Stimulated activated CD4-positive, alpha-beta T cell treated with anti-CD3 and anti-CD28 coated beads, Interleukin-4, amount 100 ng/mL, for 24 hours (primary cell): Measurements from ENCODE around the gene SLC13A1.
"Not testable (repeated sequence)": the region's sequence is repeated elsewhere in the genome, so short reads cannot be mapped to it uniquely, and the experiment has no call there.

Source experiments
- DNase-seq: peaks from one replicate; pipeline ENCODE4 v3.0.0-alpha.2; 2020

The SLC13A1 gene

GRCh38 chr7:123122916-123123315 is 76.9 kb downstream of the SLC13A1 start:
- no peak for DNase-seq

DNA sequence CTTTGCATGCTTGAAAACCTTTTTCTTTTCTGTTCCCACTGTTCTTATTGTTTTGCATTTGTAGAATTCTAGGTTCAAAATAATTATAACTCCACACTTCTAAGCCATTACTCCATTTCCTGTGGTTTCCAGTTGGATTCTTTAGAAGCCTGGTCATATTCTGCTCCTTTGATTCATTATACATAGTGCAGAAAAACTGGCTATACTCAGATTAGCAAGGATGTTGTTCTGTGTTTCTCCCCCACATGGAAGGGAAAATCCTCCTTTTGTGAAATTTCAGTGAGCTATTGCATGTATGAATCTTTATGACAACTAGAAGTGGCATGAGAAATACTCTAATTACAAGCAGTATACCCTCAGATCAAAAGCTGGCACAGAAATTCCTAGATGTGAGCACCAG is 79.5 kb downstream of the SLC13A1 start:
- DNase-seq: no peak

GRCh38 chr7:123115331-123115730 is 84.4 kb downstream of the SLC13A1 start:
- DNase-seq: no peak

DNA sequence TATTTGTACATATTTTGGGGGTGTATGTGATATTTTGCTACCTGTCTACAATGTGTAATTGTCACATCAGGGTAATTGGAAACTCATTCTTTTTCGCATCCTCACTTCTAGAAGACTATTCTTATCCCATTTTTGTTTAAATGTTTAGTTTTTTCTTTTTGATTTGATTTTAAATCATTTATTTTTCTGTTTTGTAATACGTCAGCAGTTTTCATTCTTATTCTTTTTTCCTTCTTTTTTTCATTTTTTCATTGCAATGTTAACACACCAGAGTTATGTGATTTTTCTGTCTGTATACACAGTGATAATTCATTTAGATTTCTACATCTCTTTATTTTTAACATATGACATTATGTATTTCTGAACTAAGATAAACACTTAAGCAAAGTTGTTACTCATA is 85.5 kb downstream of the SLC13A1 start:
- no peak for DNase-seq

DNA sequence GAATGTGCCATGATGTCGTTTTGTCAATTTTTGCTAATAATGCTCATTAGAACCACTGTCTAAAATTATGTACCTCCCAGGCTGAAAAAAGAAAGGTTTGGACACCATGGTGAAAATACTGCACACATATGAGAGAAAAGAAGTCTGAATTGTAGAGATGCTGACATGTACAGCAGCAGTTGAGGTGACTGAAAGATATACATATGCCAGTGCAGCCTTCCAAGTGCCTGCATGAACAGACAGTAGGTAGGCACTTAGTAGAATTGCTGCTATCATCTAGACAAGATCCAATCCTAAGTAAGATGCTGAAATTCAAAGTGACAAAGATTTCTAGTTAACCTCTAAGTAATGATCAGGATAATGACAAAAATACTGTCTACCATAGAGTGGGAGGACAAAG is 86.9 kb downstream of the SLC13A1 start:
- DNase-seq: no peak

DNA sequence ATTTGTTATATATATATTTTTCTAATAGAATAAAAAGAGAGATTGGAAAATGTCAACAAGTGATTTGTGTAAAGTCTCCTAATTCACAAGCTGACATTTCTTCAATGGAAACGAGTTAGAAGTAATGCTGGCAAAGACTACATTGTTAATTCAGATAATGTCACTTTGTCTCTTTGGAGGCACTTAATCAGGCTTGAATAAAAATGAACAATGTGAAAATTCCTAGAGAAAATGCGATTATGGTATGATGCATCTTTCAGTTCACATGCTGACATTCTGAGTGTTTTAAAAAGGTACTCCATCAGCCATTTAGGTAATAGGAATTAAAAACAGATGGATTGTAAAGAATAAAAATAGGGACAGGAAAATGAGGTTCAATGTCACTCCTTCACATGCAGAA is 100.1 kb downstream of the SLC13A1 start:
- DNase-seq: no peak

- no peak for DNase-seq
Measured at GRCh38 chr7:123096976-123097375, 102.8 kb downstream of the SLC13A1 start.

DNA sequence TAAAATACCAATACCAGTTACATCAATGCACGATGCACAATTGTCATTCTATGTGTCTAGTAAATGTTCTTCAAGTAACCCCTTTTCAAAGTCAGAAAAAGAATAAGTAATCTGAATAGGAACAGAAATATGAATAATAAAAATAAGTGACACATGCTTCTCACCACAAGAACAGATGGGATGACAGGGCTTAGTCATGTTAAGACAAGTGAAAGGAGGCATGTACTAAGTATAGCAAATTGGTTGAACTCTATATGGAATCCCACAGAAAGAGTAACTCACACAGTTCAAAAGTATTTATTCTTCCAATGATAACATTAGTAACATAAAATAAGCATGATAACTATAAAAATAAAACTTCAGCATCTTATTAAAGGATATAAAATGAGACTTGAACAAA is 103.3 kb downstream of the SLC13A1 start:
- DNase-seq: no peak

- no peak for DNase-seq
Measured at GRCh38 chr7:123090456-123090855, 109.3 kb downstream of the SLC13A1 start.

- not testable (repeated sequence) for DNase-seq
Measured at GRCh38 chr7:123086910-123087309, 112.9 kb downstream of the SLC13A1 start.

DNA sequence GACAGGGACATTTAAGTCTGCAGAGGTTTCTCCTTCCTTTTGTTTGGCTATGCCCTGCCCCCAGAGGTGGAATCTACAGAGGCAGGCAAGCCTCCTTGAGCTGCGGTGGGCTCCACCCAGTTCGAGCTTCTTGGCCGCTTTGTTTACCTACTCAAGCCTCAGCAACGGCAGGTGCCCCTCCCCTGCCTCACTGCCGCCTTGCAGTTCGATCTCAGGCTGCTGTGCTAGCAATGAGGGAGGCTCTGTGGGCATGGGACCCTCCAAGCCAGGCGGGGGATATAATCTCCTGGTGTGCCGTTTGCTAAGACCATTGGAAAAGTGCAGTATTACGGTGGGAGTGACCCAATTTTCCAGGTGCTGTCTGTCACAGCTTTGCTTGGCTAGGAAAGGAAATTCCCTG is 114.9 kb downstream of the SLC13A1 start:
- not testable (repeated sequence) for DNase-seq

DNA sequence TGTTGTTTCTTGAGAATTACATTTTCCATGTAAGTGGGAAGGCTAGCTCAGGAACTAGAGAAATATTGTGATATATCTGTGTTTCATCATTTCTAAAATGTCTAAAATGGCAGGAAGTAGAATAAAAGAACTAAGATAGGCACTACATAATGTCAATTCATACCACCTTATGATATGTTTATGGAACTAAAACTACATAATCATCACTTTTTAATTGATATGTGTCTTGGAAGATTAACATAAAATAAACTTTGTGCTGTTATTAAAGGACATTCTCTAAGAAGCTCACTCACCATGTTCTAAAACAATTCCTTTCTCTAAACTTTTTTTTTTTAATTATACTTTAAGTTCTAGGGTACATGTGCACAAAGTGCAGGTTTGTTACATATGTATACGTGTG is 120.7 kb downstream of the SLC13A1 start:
- DNase-seq: no peak

DNA sequence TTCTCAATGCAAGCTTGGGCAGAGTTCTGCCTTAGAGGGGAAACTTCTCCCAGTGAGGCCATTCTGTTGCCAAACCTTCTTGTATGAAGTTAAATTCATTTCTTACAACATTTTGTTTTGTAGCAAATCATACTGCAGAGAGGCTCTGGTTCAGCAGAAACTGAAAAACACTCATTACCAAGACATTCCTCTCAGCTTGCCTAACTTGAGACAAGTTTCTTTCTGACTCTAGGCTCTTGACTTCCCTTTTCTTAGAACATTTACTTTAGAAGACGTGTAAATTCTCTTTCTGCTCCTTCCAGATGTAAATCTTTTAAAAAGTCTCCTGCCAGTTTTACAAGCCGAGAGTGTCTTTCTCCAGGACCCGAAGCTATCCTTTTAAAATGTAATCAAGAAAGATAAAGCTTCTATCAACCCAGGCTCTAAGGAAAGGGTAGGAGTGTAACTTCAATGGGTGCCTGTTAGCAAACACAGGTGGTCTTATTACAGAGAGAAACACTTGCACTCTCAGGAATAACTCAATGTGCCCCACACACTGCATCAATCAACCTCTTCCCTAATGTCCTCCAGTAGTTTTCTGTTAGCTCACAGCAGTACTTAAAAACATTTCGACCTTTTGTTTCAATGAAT is 123.8 kb downstream of the SLC13A1 start:
- no peak for DNase-seq

- no peak for DNase-seq
Measured at GRCh38 chr7:123070702-123071286, 129.0 kb downstream of the SLC13A1 start.

GRCh38 chr7:123067814-123068213 is 132.0 kb downstream of the SLC13A1 start:
- no peak for DNase-seq
